Activated T-cell treated with anti-CD3 and anti-CD28 coated beads, Interleukin-2, amount 50 U/mL, for 72 hours (primary cell): ENCODE measurements around the gene ALG2. TPM values are rescaled to one million over a fixed set of nuclear protein-coding genes. Genes with fewer than 3 reads are reported as not detected.

Experiments used
- ATAC-seq, 2 donors: fragments of 150-1000 bp; cut with Tn5 transposase; replicated peaks in 1 of 2; 2 replicates each; pipeline ENCODE4 v1.10.0; 2021; ENCODE audit warnings: moderate library complexity in 2 of 2, mild to moderate bottlenecking in 1 of 2
- DNase-seq, 2 donors: peaks; one replicate each; pipeline ENCODE4 v3.0.0; 2021 to 2022; ENCODE audit warnings: mixed read lengths in 1 of 2
- H3K27ac Mint-ChIP-seq: one replicate; pipeline ENCODE4 v1.8.0; 2022; ENCODE audit warnings: mild to moderate bottlenecking, moderate library complexity, mixed read lengths
- H3K27me3 Mint-ChIP-seq: one replicate; pipeline ENCODE4 v1.8.0; 2022; ENCODE audit warnings: low read depth, mixed read lengths
- H3K36me3 Mint-ChIP-seq, 2 donors: one replicate each; pipeline ENCODE4 v1.8.0; 2022; ENCODE audit warnings: mixed read lengths in 2 of 2, mild to moderate bottlenecking in 1 of 2; ENCODE audit not compliant: insufficient read depth in 2 of 2
- H3K4me1 Mint-ChIP-seq: one replicate; pipeline ENCODE4 v1.8.0; 2022; ENCODE audit warnings: low read depth, mixed read lengths
- H3K4me3 Mint-ChIP-seq, 2 donors: one replicate each; pipeline ENCODE4 v1.8.0; 2022; ENCODE audit warnings: mild to moderate bottlenecking in 2 of 2, mixed read lengths in 2 of 2, moderate library complexity in 2 of 2
- H3K9me3 Mint-ChIP-seq, 2 donors: one replicate each; pipeline ENCODE4 v1.8.0; 2022; ENCODE audit warnings: mixed read lengths in 2 of 2
- total RNA-seq, 2 donors: library from RNA; stranded (reverse); gene quantifications; one replicate each; pipeline ENCODE4 v1.2.3, GENCODE V29; 2022

The ALG2 gene, protein sequence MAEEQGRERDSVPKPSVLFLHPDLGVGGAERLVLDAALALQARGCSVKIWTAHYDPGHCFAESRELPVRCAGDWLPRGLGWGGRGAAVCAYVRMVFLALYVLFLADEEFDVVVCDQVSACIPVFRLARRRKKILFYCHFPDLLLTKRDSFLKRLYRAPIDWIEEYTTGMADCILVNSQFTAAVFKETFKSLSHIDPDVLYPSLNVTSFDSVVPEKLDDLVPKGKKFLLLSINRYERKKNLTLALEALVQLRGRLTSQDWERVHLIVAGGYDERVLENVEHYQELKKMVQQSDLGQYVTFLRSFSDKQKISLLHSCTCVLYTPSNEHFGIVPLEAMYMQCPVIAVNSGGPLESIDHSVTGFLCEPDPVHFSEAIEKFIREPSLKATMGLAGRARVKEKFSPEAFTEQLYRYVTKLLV
- 10 to 100 TPM; 28.7 to 35.2 TPM for total RNA-seq

DNA sequence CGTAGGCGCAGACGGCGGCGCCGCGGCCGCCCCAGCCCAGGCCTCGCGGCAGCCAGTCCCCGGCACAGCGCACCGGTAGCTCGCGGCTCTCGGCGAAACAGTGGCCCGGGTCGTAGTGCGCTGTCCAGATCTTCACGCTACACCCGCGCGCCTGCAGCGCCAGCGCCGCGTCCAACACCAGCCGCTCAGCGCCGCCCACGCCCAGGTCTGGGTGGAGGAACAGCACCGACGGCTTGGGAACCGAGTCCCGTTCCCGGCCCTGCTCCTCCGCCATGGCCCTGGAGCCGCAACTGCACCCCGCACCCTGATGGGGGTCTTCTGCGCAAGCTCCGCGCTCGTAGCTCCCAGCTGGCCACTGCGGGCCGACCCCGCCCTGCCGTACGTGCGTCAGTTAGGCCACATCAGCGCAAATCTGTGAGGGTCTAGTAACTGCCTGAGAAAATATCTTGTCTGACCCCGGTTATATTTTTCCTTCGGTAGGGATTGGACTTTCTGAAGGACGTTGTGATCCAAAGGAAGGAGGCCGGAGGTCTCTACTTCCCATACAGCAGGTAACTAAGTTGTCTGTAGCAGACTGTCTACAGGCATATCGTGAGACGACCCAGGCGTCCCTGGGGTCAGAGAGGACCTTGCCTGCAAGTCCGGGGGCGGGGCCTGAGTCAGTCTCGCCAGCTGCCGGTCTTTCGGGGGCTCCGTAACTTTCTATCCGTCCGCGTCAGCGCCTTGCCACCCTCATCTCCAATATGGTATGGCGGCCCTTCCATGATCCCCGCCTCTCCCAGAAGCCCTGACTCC is at the start of gene ALG2, which contains the start of gene SEC61B:
Gene ALG2 (minus strand): TSS at position 322 of the 795 bp plus-strand sequence. CDS start 48 bp downstream, at position 274.
Gene SEC61B (plus strand): TSS at position 662 of the 795 bp plus-strand sequence. CDS start 82 bp downstream, at position 744.
- DNase-seq (peak; percentile 95 to 98), ATAC-seq (peak; percentile 94 to 96)
- Mint-ChIP-seq H3K4me3 (peak within 1 kb of the TSS; percentile 86 to 97), H3K36me3 (peaks cover 13 to 29% of the 10 kb centered on the region in 2 donors), H3K27ac (peak within 1 kb of the TSS; percentile 100), H3K9me3 (no peaks in the 10 kb centered on the region), H3K4me1 (peaks cover 75% of the 10 kb centered on the region), H3K27me3 (no peaks in the 10 kb centered on the region)

DNA sequence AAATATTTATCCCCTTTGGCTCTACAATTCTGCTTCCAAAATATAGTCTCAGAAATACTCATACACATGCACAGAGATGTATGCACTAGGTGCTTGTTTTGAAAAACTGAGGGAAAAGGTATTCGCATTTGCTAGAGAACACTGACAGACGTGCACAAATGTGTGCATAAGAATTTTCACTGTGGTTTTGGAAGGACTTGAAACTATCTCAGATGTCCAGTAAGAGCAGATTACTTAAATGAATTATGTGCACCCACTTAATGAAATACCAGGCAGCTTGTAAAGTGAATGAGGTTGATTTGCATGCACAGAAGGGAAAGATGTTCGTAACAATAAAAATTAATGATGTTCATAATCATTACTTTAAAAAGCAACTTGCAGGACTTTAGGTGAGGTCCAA is 48.7 kb upstream of the ALG2 start:
- ATAC-seq, result no peak
- H3K27ac Mint-ChIP-seq, result no peak overlapping the region

DNA sequence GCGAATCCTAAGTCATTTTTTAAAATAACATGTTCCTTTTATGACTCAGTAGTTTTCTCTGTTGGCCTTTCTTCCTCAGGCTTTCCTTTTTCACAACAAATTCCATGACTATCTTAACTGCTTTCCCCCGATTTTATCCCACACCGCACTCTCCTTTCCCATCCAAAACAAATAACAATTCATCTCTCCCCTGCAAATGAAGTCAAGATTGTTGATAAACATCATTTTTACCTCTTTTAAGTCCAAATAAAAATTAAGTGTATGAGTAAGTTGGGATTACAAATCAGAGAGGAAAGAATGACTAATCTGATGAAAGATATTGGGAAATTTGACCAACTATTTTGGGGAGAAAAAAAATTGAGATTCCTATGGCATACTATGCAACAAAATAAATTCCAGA is 47.7 kb upstream of the ALG2 start:
- no peak overlapping the region for H3K27ac Mint-ChIP-seq

More for the DNA sequence above, 48.7 kb upstream of the ALG2 start:
- Mint-ChIP-seq H3K9me3 (no peaks in the 10 kb centered on the region), H3K36me3 (no peaks in the 10 kb centered on the region), H3K4me1 (peaks cover 16% of the 10 kb centered on the region), H3K4me3 (no peak overlapping the region), H3K27me3 (peaks cover 21% of the 10 kb centered on the region)
- DNase-seq, result no peak

DNA sequence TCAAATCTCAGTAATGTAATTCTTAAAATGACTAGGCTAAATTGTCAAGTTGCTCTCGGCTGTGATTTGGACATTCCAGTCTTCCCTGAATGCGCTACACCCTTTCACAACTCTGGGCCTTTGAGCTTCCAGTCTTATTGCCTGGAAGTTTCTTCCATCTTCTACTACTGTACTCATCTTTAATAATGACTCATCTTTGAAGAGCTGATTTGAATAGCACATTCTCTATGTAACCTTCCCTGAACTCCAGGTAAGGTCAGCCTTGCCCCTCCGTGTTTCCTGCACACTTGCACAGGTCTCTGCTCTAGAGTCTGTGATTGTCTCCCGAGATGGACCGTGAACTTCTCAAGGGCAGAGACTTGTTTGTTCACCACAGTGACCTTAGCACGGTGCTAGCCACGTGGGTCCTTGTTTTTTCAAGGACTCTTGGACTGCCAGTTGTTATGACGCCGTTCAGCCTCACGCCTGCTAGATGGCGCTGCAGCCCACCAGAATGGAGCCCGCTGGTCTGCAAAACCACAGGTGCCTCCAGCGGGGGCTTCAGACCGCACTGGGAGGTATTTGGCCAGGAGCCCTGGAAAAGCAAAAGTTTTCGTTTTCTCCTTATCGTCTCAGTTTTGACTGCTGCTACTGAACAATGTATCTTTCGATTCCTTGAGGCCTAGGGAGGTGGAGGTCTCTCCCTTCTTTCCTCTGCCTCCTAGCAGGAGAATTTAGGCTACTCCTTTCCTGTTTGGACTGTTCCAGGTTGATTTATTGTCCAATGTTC is 44.7 kb upstream of the ALG2 start:
- Mint-ChIP-seq H3K4me3 (peak overlapping the region; percentile 33 to 57), H3K36me3 (no peaks in the 10 kb centered on the region), H3K27ac (peak overlapping the region; percentile 29), H3K4me1 (peaks cover 28% of the 10 kb centered on the region), H3K9me3 (no peaks in the 10 kb centered on the region), H3K27me3 (peaks cover 20% of the 10 kb centered on the region)
- peak; percentile 81 to 85 for ATAC-seq
- DNase-seq, result peak; percentile 74

More for the DNA sequence above, 47.7 kb upstream of the ALG2 start:
- no peak for DNase-seq
- H3K27me3 Mint-ChIP-seq, result peaks cover 21% of the 10 kb centered on the region
- no peak for ATAC-seq
- H3K36me3 Mint-ChIP-seq, result no peaks in the 10 kb centered on the region
- peaks cover 16% of the 10 kb centered on the region for H3K4me1 Mint-ChIP-seq
- H3K4me3 Mint-ChIP-seq, result no peak overlapping the region
- H3K9me3 Mint-ChIP-seq, result no peaks in the 10 kb centered on the region

DNA sequence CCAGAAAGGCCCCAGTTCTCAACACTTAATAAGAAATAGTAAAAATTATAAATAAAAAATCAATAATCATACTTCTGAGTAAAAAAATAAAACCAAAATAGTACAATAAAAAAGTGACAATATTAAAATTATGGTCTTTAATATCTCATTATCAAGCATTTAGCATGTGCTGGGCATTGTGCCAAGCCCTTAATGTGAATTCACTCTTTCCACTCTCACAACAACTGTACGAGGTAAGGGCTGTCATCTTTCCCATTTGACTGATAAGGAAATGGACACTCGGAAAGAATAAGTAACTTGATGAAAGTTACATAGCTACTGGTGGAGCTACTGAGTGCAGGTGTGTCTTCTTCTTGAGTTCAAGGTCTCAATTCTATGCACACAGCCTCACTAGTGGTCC is 43.9 kb upstream of the ALG2 start:
- Mint-ChIP-seq H3K4me1 (peaks cover 28% of the 10 kb centered on the region), H3K4me3 (no peak overlapping the region), H3K9me3 (no peaks in the 10 kb centered on the region), H3K36me3 (no peaks in the 10 kb centered on the region), H3K27me3 (peaks cover 12% of the 10 kb centered on the region), H3K27ac (no peak overlapping the region)
- no peak for DNase-seq
- ATAC-seq, result peak; percentile 19 to 32

DNA sequence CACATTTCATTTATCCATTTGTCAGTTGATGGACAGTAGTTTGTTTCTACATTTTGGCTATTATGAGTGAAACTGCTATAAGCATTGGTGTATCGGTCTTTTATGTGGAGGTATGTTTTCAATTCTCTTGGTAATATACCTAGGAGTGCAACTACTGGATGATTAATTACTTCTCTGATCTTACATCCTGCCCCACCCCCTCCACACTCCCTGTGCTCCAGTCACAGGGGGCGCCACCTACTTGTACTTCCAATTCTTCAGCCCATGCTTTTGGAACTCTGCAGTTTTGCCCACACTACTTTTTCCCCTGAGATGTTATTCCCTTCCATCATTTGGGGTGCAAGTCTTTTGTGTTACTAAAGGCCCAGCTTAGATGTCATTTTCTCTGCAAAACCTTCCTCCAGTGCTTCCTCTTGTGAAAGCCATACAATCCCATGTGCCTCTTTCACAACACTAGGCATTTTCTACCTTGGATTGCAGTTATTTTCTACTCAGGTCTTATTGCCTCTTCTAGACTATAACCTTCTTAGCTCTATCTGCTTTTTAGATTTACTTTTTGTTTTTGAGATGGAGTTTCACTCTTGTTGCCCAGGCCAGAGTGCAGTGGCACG is 42.4 kb upstream of the ALG2 start:
- no peak overlapping the region for H3K27ac Mint-ChIP-seq
- no peak overlapping the region for H3K4me3 Mint-ChIP-seq
- peak in 1 of 2 donors; percentile 34 for DNase-seq
- H3K27me3 Mint-ChIP-seq, result no peaks in the 10 kb centered on the region
- peaks cover 37% of the 10 kb centered on the region for H3K4me1 Mint-ChIP-seq
- no peaks in the 10 kb centered on the region for H3K36me3 Mint-ChIP-seq
- H3K9me3 Mint-ChIP-seq, result no peaks in the 10 kb centered on the region
- no peak for ATAC-seq

DNA sequence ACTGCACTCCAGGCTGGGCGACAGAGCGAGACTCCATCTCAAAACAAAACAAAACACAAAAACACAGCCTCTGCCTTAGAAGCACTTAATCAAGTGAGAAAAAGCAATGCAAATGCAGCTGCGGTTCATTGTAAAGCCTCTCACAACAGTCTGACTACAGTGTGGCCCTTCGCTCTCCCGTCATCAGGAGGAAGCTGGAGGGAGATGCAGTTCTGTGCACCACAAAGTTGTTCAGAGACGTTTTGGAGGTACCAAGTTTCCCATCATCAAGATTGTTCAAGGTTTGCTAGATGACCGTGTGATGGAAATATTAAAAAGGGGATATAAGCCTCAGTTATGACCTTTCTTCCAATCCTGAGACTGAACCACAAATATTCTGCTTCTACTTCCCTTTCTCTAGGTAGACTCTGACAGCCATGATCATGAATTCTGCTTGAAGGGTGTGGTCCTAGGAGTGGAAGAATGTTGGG is 41.2 kb upstream of the ALG2 start:
- Mint-ChIP-seq H3K4me1 (peaks cover 37% of the 10 kb centered on the region), H3K27me3 (no peaks in the 10 kb centered on the region), H3K9me3 (no peaks in the 10 kb centered on the region), H3K4me3 (no peak overlapping the region), H3K27ac (no peak overlapping the region), H3K36me3 (no peaks in the 10 kb centered on the region)
- ATAC-seq, result no peak
- DNase-seq, result no peak

DNA sequence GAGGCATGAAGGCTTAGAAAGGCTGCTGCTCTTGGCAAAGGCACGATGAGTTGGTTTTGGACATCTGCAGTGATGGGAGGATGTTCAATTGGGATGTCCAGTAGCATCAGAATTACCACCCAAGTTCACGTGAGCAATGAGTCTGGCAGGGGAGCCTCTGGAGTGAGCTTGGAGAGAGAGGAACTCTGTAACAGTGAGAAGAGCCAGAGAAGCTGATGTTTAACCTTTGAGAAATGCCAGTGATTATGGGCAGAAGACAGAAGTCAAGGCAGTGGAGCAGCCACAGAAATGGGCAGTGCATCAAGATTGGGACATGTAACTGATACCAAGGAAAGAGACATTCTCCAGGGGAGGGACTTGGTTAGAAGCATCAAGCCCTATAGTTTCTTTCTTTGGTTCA is 40.2 kb upstream of the ALG2 start:
- Mint-ChIP-seq H3K4me3 (no peak overlapping the region), H3K27ac (no peak overlapping the region), H3K9me3 (no peaks in the 10 kb centered on the region), H3K27me3 (no peaks in the 10 kb centered on the region), H3K4me1 (peaks cover 34% of the 10 kb centered on the region), H3K36me3 (no peaks in the 10 kb centered on the region)
- DNase-seq (no peak), ATAC-seq (no peak)

DNA sequence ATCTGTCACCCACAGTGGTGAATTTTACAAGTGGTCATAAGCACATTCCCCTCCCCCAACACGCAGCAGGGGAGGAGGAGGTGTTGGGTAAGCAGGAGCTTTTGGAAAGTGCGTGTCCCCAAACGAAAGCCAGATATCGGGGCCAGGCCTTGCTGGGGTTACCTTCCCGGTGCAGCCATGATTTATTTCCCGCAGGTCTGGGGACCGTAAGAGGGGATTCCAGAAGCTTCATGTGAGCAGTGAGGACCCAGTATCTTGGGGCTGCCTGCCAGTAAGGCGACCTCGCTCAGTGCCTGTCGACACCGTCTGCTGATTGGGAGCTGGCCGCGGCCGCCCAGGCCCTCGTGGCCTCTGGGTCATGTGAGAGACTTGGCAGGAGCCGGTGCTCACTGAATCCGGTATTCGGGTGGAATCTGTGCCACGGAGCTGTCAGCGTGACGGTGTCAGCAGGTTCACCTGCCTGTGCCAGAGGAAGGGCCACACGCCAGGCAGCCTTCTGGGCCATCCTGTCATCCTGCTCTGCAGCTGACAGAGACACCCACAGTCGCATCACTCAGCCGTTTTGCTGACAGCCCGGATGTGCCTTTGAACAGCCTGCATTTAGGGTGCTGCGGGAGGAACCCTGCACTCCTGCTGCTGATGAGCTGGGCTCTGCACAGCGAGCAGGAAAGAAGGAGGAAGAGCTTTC is 37.6 kb upstream of the ALG2 start:
- Mint-ChIP-seq H3K9me3 (no peaks in the 10 kb centered on the region), H3K27me3 (peaks cover 19% of the 10 kb centered on the region), H3K27ac (no peak overlapping the region), H3K4me1 (peaks cover 41% of the 10 kb centered on the region), H3K4me3 (peak overlapping the region; percentile 55 to 62), H3K36me3 (peaks cover 3 to 5% of the 10 kb centered on the region in 2 donors)
- ATAC-seq (peak; percentile 85 to 86), DNase-seq (peak; percentile 48 to 52)

DNA sequence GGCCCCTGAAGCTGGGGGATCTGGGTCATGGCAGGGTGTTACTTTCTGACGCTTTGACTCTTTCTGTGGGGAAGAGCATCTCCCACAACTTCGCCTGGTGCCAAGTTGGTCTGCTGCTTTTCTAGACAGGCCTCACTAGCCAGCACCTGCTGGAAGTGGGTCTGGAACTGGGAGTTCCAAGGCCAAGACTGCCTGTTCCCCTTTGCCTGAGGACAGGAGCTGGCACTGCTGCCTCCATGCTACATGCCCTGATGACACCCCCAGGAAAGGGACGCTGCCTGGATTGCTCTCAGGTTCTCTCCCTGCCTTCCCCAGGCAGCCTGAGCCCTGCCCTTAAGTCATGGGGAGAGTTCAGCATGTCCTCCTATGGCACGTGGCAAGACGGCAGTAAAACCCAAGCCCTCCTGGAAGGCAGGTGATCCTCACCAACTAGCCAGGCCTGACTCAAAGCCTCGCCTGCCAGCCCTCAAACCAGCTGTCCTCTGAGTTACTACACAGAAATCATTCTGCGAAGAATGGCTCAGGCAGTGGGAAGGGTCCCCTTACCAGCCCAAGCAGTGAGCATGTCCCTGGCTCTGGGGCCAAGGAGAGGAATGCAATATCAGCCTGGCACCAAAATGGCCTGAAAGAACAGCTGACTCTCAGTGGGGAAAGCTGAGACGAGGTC is 36.1 kb upstream of the ALG2 start:
- ATAC-seq, result no peak
- no peak overlapping the region for H3K4me3 Mint-ChIP-seq
- no peak overlapping the region for H3K27ac Mint-ChIP-seq
- H3K27me3 Mint-ChIP-seq, result peaks cover 19% of the 10 kb centered on the region
- peaks cover 3 to 5% of the 10 kb centered on the region in 2 donors for H3K36me3 Mint-ChIP-seq
- no peak for DNase-seq
- peaks cover 45% of the 10 kb centered on the region for H3K4me1 Mint-ChIP-seq
- H3K9me3 Mint-ChIP-seq, result no peaks in the 10 kb centered on the region

DNA sequence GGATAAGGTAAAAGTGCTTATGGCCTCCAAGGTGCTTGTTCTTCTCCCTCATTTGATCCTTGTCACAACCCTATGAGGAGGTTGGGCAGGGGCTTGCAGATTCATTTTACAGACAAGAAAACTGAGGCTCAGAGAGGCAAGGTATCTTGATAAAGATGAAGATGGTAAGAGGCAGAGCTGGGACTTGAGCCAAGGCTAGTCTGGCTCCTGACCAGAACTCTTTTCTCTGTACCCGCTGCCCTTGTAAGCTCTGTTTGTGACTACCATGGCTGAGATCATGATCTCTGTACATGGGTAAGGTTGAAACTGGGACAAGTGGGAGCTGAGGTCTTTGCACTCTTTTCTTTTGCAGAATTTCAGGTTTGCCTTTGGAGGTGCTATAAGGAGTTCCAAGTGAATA is 33.9 kb upstream of the ALG2 start:
- H3K4me1 Mint-ChIP-seq, result peaks cover 59% of the 10 kb centered on the region
- peaks cover 19% of the 10 kb centered on the region for H3K27me3 Mint-ChIP-seq
- peaks cover 3 to 5% of the 10 kb centered on the region in 2 donors for H3K36me3 Mint-ChIP-seq
- no peak for ATAC-seq
- no peak overlapping the region for H3K27ac Mint-ChIP-seq
- no peak for DNase-seq
- H3K4me3 Mint-ChIP-seq, result no peak overlapping the region
- no peaks in the 10 kb centered on the region for H3K9me3 Mint-ChIP-seq
